ENCODE measurements around the gene CALR3. TPM values are rescaled to one million over a fixed set of nuclear protein-coding genes. Genes with fewer than 3 reads are reported as not detected.

Gene CALR3
- total and polyA plus RNA-seq, 2 of the 8 experiments (the other 6 are each of a cell fraction or from before 2014, with no cell fraction given): 0.11 to 0.32 TPM

GRCh38 chr19:16459680-16460079 is 36.3 kb downstream of the CALR3 start:
- Histone ChIP-seq H3K9me3 (ENCODE audit: insufficient read depth in 2 of 2, low read depth in 1 of 2, low read length in 1 of 2) (no peaks in the 10 kb centered on the region), H3K79me2 (ENCODE audit: control insufficient read depth in 1 of 2, insufficient read depth in 2 of 2, low read length in 2 of 2) (peaks cover 7 to 95% of the 10 kb centered on the region in 2 experiments), H3K27me3 (replicated peaks in 1 of 4; ENCODE audit: control insufficient read depth in 3 of 4, extremely low read depth in 1 of 4, insufficient read depth in 3 of 4, low read length in 3 of 4) (no peaks in the 10 kb centered on the region), H2BK20ac (ENCODE audit: low read length) (no peak overlapping the region), H4K91ac (replicated peaks; ENCODE audit: insufficient read length, low read length) (no peak overlapping the region), H2BK12ac (ENCODE audit: low read depth, low read length) (no peak overlapping the region), H2AFZ (ENCODE audit: low read length) (no peak overlapping the region), H4K20me1 (replicated peaks in 1 of 2; ENCODE audit: control insufficient read depth in 1 of 2, insufficient read depth in 2 of 2, low read length in 2 of 2) (peaks cover 20 to 38% of the 10 kb centered on the region in 2 experiments), H3K23me2 (ENCODE audit: low read depth, low read length) (peaks cover 2% of the 10 kb centered on the region; the same call in 1 of the 2 replicates), H3K4ac (replicated peaks; ENCODE audit: insufficient read length, low read depth, low read length) (no peak overlapping the region), H2BK15ac (ENCODE audit: low read length) (no peak overlapping the region), H3K56ac (replicated peaks; ENCODE audit: insufficient read length, low read depth, low read length) (no peak overlapping the region), H3K4me3 (ENCODE audit: extremely low read depth in 1 of 4, insufficient read depth in 2 of 4, low read depth in 3 of 4, low read length in 4 of 4) (no peak overlapping the region), H3K4me2 (ENCODE audit: insufficient read depth in 1 of 2, low read depth in 2 of 2, low read length in 2 of 2) (no peak overlapping the region; a peak in 1 of 4 replicates), H3K14ac (ENCODE audit: insufficient read length) (no peak overlapping the region), H2BK5ac (ENCODE audit: low read depth, low read length) (no peak overlapping the region), H2BK120ac (replicated peaks; ENCODE audit: low read depth, low read length) (no peak overlapping the region), H3K79me1 (ENCODE audit: low read depth, low read length) (peaks cover 38% of the 10 kb centered on the region), H3K23ac (ENCODE audit: insufficient read length) (no peak overlapping the region), H3K27ac (ENCODE audit: low read depth, low read length) (no peak overlapping the region), H3K36me3 (ENCODE audit: control insufficient read depth in 2 of 4, insufficient read depth in 4 of 4, low read length in 3 of 4) (no peaks in the 10 kb centered on the region), H3K9ac (replicated peaks in 1 of 4; ENCODE audit: extremely low read depth in 1 of 4, low read depth in 3 of 4, low read length in 3 of 4) (no peak overlapping the region), H4K5ac (ENCODE audit: insufficient read length, low read depth, low read length) (no peak overlapping the region), H2AK5ac (ENCODE audit: low read depth, low read length) (no peak overlapping the region), H4K8ac (ENCODE audit: extremely low read depth, insufficient read depth, low read length) (no peak overlapping the region), H3K18ac (ENCODE audit: extremely low read depth, low read length) (no peak overlapping the region), H3K4me1 (replicated peaks in 1 of 4; ENCODE audit: control insufficient read depth in 3 of 4, insufficient read depth in 4 of 4, low read length in 3 of 4) (peaks cover 12 to 29% (median 18%) of the 10 kb centered on the region in 4 experiments)
- no peak for TF ChIP-seq CHD2 (IDR thresholded peaks at IDR 0.05; ENCODE audit: low read length)
- TF ChIP-seq CEBPB (IDR thresholded peaks at IDR 0.05; ENCODE audit: low read depth, low read length): no peak
- TF ChIP-seq CTCF (IDR thresholded peaks at IDR 0.05; ENCODE audit: control extremely low read depth in 1 of 3, insufficient read depth in 1 of 3, low read depth in 1 of 3, low read length in 3 of 3): no peak
- CTCF ChIA-PET (ENCODE audit: partially characterized antibody): interaction anchor here (0.5 kb wide), 1 partner anchor 11 kb away, joined by 3 read pairs; no protein-coding TSS in a partner anchor
- FAIRE-seq: no peak
- DNase-seq (ENCODE audit: low read depth in 1 of 2, low spot score in 2 of 2): no peak
- POLR2A ChIA-PET (ENCODE audit: partially characterized antibody): interaction anchor here (1.0 kb wide), 1 partner anchor 8 kb away, joined by 3 read pairs; no protein-coding TSS in a partner anchor
- 90% methylated on average over 3 of the region's 3 CpGs; no CpG with 5 or more reads in 1 of the 2 experiments for WGBS, 2 experiments (ENCODE audit: extremely low coverage in 1 of 2, insufficient coverage in 1 of 2, insufficient read length in 1 of 2, insufficient replicate concordance in 2 of 2, low coverage in 1 of 2, low lambda C conversion rate in 2 of 2, missing lambda C conversion rate in 1 of 2)

All from H1 (cell line).